Measurements from ENCODE around the gene RNF144A. TPM values are rescaled to one million over a fixed set of nuclear protein-coding genes. Genes with fewer than 3 reads are reported as not detected.

Gene RNF144A
- total and polyA plus RNA-seq, 2 experiments from 2014 or later: 2.8 to 14.7 TPM

GRCh38 chr2:6926071-6926732, 9.0 kb downstream of the RNF144A start (continued):
- TF ChIP-seq CTCF (conservative IDR thresholded peaks at IDR 0.05; ENCODE audit: low read depth in 2 of 2) (no peak), EZH2phosphoT487 (IDR thresholded peaks at IDR 0.05; ENCODE audit: unreplicated experiment) (no peak), EZH2 (IDR thresholded peaks at IDR 0.05; ENCODE audit: low read depth, unreplicated experiment) (no peak), ZNF114 (CRISPR knock-in tag; IDR thresholded peaks at IDR 0.05) (no peak)

GRCh38 chr2:6927186-6927585, 10.0 kb downstream of the RNF144A start:
- Histone ChIP-seq H4K20me1 (replicated peaks; ENCODE audit: insufficient read depth) (no peaks in the 10 kb centered on the region; the same call in 1 of the 2 replicates), H3K36me3 (ENCODE audit: insufficient read depth) (no peaks in the 10 kb centered on the region), H3K27ac (ENCODE audit: low read depth) (no peak overlapping the region), H3K4me1 (ENCODE audit: insufficient read depth) (peaks cover 7% of the 10 kb centered on the region; the same call in 1 of the 2 replicates), H3F3A (replicated peaks; ENCODE audit: low read depth) (no peaks in the 10 kb centered on the region), H3K4me2 (no peak overlapping the region), H2AFZ (no peak overlapping the region), H3K79me2 (replicated peaks; ENCODE audit: insufficient read depth) (peaks cover 3% of the 10 kb centered on the region; the same call in 1 of the 2 replicates), H3K4me3 (no peak overlapping the region), H3K9me2 (ENCODE audit: insufficient read depth) (no peaks in the 10 kb centered on the region), H3K27me3 (ENCODE audit: insufficient read depth) (no peaks in the 10 kb centered on the region)
- Mint-ChIP-seq H3K4me3 (no peak overlapping the region), H3K27me3 (ENCODE audit: insufficient read depth, low read depth, poor library complexity) (peaks cover 3% of the 10 kb centered on the region), H3K36me3 (ENCODE audit: low read depth) (peaks cover 4% of the 10 kb centered on the region), H3K9me3 (no peaks in the 10 kb centered on the region), H3K27ac (no peak overlapping the region), H3K4me1 (peaks cover 37% of the 10 kb centered on the region)
- TF ChIP-seq EZH2 (IDR thresholded peaks at IDR 0.05; ENCODE audit: low read depth, unreplicated experiment) (no peak), STAT1 (IDR thresholded peaks at IDR 0.05; ENCODE audit: unreplicated experiment) (no peak), CREB1 (CRISPR knock-in tag; IDR thresholded peaks at IDR 0.05; ENCODE audit: low read depth) (no peak), CTCF (conservative IDR thresholded peaks at IDR 0.05; ENCODE audit: low read depth in 2 of 2) (no peak)
- ATAC-seq (no peak), DNase-seq (ENCODE audit: low spot score) (no peak)

- no peak overlapping the region for H3K4me3 ChIP-seq
- H3F3A ChIP-seq (replicated peaks; ENCODE audit: low read depth): no peaks in the 10 kb centered on the region
- H3K27me3 ChIP-seq (ENCODE audit: insufficient read depth): no peaks in the 10 kb centered on the region
- no peak overlapping the region for H3K27ac ChIP-seq (ENCODE audit: low read depth)
- peaks cover 38% of the 10 kb centered on the region for H3K4me1 Mint-ChIP-seq
- H3K36me3 ChIP-seq (ENCODE audit: insufficient read depth): no peaks in the 10 kb centered on the region
- H3K27ac Mint-ChIP-seq: no peak overlapping the region
- no peak overlapping the region for H3K4me3 Mint-ChIP-seq
- DNase-seq (ENCODE audit: low spot score): no peak
- H3K36me3 Mint-ChIP-seq (ENCODE audit: low read depth): peaks cover 4% of the 10 kb centered on the region
- H3K4me2 ChIP-seq: no peak overlapping the region
- H3K79me2 ChIP-seq (replicated peaks; ENCODE audit: insufficient read depth): peaks cover 3% of the 10 kb centered on the region; the same call in 1 of the 2 replicates
- no peak overlapping the region for H2AFZ ChIP-seq
- H3K9me2 ChIP-seq (ENCODE audit: insufficient read depth): no peaks in the 10 kb centered on the region
- no peaks in the 10 kb centered on the region; the same call in 1 of the 2 replicates for H4K20me1 ChIP-seq (replicated peaks; ENCODE audit: insufficient read depth)
- no peaks in the 10 kb centered on the region for H3K9me3 Mint-ChIP-seq
- no peak for ATAC-seq
- peaks cover 10% of the 10 kb centered on the region; the same call in 1 of the 2 replicates for H3K4me1 ChIP-seq (ENCODE audit: insufficient read depth)
- H3K27me3 Mint-ChIP-seq (ENCODE audit: insufficient read depth, low read depth, poor library complexity): peaks cover 3% of the 10 kb centered on the region
- TF ChIP-seq CREB1 (CRISPR knock-in tag; IDR thresholded peaks at IDR 0.05; ENCODE audit: low read depth) (no peak), ETS1 (IDR thresholded peaks at IDR 0.05) (no peak), POLR2AphosphoS5 (IDR thresholded peaks at IDR 0.05; ENCODE audit: low read depth) (no peak), REST (IDR thresholded peaks at IDR 0.05; ENCODE audit: unreplicated experiment) (no peak)
Measured at GRCh38 chr2:6927753-6928152, 10.5 kb downstream of the RNF144A start.
